SK-N-MC (cell line): ENCODE data around the gene XXYLT1.
"Not testable (repeated sequence)": the region's sequence is repeated elsewhere in the genome, so short reads cannot be mapped to it uniquely, and the experiment has no call there.

ENCODE experiments used
- DNase-seq: peaks from one replicate; pipeline ENCODE4 v3.0.0-alpha.2; 2011; ENCODE audit warnings: low read depth, low spot score
- H3K27ac ChIP-seq: fragments of 200-600 bp; sonication (generic); 2 replicates; pipeline ENCODE4 v1.5.1; 2016; ENCODE audit warnings: mixed run types
- H3K36me3 ChIP-seq: fragments of 200-600 bp; sonication (generic); 2 replicates; pipeline ENCODE4 v1.6.1; 2017; ENCODE audit warnings: antibody characterized with exemption, low read length, mixed read lengths; ENCODE audit not compliant: insufficient read depth
- H3K4me3 ChIP-seq: fragments of 200-600 bp; sonication (generic); 2 replicates; pipeline ENCODE4 v1.5.1; 2016
- H3K9ac ChIP-seq: fragments of 200-600 bp; sonication (generic); 2 replicates; pipeline ENCODE4 v1.8.0; 2017; ENCODE audit warnings: mixed run types, mixed read lengths; ENCODE audit not compliant: insufficient read length
- H3K9me3 ChIP-seq: fragments of 200-600 bp; sonication (generic); 2 replicates; pipeline ENCODE4 v1.6.1; 2017; ENCODE audit warnings: low read depth, mild to moderate bottlenecking, antibody characterized with exemption, low read length, moderate library complexity, mixed read lengths
- EZH2 ChIP-seq: fragments of 200-600 bp; sonication (generic); IDR thresholded peaks from one replicate; pipeline ENCODE4 v1.6.1; 2017; ENCODE audit warnings: antibody characterized with exemption
- FOXP2 ChIP-seq: optimal IDR thresholded peaks from 2 replicates; pipeline ENCODE3; 2011; ENCODE audit warnings: mild to moderate bottlenecking, moderate library complexity; ENCODE audit not compliant: insufficient read depth; ENCODE audit errors: extremely low read length, control extremely low read depth
- POLR2AphosphoS5 ChIP-seq: IDR thresholded peaks from 2 replicates; pipeline ENCODE4 v1.6.1; 2012; ENCODE audit warnings: mild to moderate bottlenecking, low read depth, low read length, borderline replicate concordance

Gene XXYLT1

DNA sequence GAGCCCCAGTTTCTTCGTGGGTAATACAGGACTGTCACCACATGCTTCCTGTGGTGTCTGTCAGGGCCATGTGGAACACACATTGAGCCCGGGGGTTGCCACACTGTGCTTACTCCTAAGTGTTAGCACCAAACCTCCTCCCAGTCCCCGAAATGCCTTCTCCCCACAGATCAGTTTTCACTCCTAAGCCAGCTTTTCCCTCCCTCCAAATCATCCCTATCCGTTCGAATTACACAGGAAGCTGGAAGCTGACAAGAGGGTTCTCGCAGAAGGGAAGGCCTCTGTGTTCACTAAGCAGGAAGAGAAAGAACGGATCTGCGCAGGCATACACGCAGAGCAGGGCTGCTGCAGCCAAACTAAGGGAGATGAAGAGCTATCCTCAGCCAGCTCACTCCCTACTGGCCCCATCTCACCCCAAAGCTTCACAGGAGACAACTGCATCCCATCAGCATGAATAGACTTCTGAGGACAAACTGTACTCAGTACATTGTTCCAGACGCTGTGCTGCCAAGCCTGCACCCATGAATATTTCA lies 32.3 kb downstream of the XXYLT1 start:
- DNase-seq: no peak
- TF ChIP-seq EZH2: no peak
- no peak for TF ChIP-seq POLR2AphosphoS5
- TF ChIP-seq FOXP2: no peak
- H3K36me3 ChIP-seq: peaks cover 4% of the 10 kb centered on the region; the same call in 1 of the 2 replicates
- no peak overlapping the region for H3K27ac ChIP-seq
- no peaks in the 10 kb centered on the region for H3K9me3 ChIP-seq
- no peak overlapping the region for H3K9ac ChIP-seq
- H3K4me3 ChIP-seq: no peak overlapping the region

DNA sequence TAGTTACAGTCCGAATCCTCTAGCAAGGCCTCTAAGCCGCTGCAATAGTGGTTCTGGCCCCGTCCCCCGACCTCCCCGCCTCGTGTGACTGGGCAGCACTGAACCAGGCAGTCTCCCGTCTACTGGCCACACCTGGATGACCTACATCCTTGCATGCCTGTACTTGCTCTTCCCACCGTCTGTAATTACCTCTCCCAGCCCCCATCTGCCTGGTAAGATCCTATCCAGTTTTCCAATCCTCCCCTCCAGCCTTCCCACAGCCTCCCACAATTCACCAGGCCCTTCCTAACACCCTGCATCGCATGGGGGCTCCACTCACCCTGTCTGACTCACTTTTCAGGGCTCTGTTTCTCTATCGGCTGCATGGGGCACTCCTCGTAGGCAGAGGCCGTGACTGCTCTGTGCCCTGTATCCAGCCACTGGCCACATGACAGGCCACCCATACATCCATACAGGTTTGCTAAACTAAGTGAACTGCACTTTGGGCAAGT lies 32.8 kb downstream of the XXYLT1 start:
- Histone ChIP-seq H3K36me3 (peaks cover 4% of the 10 kb centered on the region; the same call in 1 of the 2 replicates), H3K27ac (no peak overlapping the region), H3K9ac (no peak overlapping the region), H3K4me3 (no peak overlapping the region), H3K9me3 (no peaks in the 10 kb centered on the region)
- no peak for DNase-seq
- TF ChIP-seq EZH2 (no peak), FOXP2 (no peak), POLR2AphosphoS5 (no peak)

DNA sequence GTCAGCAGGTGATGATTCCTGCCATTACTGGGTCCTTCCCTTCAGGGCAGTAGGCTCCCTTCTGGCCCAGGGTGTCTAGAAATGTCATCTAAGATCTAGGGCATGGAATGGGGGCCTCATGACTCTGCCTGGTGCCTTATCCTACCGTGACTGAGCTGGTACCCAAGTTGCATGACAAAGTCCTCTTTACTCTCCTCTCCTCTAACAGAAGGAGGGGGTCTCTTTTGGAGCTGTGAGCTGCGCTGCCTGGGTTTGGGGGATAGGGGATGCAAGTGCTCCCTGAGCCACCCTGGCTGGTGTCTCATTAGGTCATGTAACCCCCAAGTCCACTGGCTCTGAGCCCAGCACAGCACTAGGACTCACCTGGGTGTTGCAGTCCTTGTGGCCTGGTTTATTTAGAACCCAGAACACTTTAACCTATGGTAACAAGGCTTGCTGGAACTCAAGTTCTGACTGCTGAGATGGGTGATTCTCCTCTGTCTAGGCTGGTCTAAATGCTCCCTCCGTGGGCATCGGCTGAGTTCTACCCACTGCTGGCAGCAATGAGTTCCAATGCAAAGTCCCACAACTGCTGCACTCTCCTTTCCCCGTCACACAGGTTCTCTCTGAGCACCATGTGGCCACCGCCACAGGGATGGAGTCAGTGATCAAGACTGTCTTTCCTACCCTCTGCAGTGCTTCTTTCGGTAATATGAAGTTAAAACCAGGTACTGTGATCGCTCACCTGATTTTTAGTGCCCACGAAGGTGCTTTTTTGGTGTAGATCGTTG lies 34.0 kb downstream of the XXYLT1 start:
- Histone ChIP-seq H3K4me3 (no peak overlapping the region), H3K27ac (no peak overlapping the region), H3K36me3 (peaks cover 4% of the 10 kb centered on the region; the same call in 1 of the 2 replicates), H3K9me3 (no peaks in the 10 kb centered on the region), H3K9ac (no peak overlapping the region)
- no peak for DNase-seq
- TF ChIP-seq FOXP2 (no peak), POLR2AphosphoS5 (no peak), EZH2 (no peak)

DNA sequence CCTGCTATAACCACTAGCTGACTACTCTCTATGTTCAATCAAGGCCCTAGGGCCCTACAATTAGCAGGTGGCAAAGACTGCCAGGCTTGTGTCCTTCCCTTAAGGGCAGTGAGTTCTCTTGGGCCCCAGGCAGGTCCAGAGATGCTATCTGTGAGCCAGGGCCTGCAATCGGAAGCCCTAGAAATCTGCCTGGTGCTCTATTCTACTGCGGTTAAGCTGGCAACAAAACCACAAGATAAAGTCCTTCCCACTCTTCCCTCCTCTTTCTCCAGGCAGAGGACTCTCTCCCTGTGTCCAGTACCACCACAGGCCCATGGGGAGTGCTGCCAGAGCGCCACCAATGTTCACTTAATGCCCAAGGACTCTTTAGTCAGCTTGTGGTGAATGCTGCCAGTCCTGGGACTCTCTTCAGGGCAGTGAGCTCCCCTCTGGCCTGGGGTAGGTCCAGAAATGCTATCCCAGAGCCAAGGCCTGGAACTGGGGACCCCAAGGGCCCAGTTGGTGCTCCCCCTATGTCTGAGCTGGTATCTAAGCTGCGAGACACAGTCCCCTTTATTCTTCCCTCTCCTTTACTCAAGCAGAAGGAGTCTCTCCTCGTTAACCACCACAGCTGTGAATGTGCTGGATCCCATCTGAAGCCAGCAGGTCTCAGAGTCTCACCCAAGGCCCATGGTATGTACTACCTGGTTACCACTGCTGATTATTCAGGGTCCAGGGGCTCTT lies 34.7 kb downstream of the XXYLT1 start:
- Histone ChIP-seq H3K27ac (no peak overlapping the region), H3K4me3 (no peak overlapping the region), H3K36me3 (peaks cover 4% of the 10 kb centered on the region; the same call in 1 of the 2 replicates), H3K9ac (no peak overlapping the region), H3K9me3 (no peaks in the 10 kb centered on the region)
- no peak for DNase-seq
- TF ChIP-seq FOXP2: no peak
- TF ChIP-seq POLR2AphosphoS5: no peak
- TF ChIP-seq EZH2: no peak

DNA sequence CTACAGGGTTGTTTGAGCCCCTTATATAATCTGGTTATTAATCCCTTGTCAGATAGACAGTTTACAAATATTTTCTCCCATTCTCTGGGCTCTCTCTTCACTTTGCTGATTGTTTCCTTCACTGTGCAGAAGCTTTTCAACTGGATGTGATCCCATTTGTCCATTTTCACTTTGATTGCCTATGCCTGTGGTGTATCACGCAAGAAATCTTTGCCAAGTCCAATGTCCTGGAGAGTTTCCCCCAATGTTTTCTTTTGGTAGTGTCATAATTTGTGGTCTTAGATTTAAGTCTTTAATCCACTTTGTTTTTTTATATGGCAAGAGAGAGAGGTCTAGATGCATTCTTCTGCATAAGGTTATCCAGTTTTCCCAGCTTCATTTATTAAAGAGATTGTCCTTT lies 40.7 kb downstream of the XXYLT1 start:
- Histone ChIP-seq H3K9me3 (no peaks in the 10 kb centered on the region), H3K4me3 (no peak overlapping the region), H3K27ac (no peak overlapping the region), H3K9ac (no peak overlapping the region), H3K36me3 (peaks cover 12% of the 10 kb centered on the region; the same call in 1 of the 2 replicates)
- TF ChIP-seq POLR2AphosphoS5 (no peak), FOXP2 (no peak), EZH2 (no peak)
- DNase-seq: no peak

DNA sequence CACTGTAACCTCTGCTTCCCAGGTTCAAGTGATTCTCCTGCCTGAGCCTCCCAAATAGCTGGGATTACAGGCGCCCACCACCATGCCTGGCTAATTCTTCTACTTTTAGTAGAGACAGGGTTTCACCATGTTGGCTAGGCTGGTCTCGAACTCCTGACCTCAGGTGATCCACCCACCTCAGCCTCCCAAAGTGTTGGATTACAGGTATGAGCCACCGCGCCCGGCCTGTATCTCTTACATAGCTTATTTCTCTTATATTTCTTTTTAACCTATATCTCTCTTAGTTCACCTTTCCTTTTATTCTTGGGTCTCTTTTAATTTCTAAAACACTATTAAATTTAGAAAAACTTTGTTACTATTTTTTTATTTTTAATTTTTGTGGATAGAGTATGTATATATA lies 42.1 kb downstream of the XXYLT1 start:
- not testable (repeated sequence) for H3K27ac ChIP-seq, H3K4me3 ChIP-seq, H3K9ac ChIP-seq, H3K9me3 ChIP-seq, DNase-seq
- H3K36me3 ChIP-seq: peaks cover 13% of the 10 kb centered on the region; the same call in 1 of the 2 replicates

DNA sequence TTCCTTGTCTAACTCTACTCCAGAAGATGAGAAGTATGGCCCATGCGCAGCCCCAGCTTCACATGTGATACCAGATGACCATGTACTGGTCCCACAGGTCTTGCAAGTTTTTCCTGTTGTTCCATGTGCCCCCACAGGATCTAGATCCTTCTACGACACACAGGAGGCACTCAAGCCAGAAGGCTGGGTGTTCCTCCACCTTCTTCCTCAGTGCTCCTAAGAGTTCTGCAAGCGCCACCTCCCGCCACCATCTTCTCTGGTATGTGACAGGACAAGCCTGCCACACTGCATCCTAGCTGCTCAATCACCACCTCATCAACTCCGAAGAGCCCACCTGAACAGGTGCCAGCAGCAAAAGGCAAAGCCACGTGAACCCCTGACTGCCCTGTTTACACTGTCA lies 43.1 kb downstream of the XXYLT1 start:
- no peak for TF ChIP-seq POLR2AphosphoS5
- TF ChIP-seq FOXP2: no peak
- TF ChIP-seq EZH2: no peak
- Histone ChIP-seq H3K27ac (no peak overlapping the region), H3K36me3 (peaks cover 13% of the 10 kb centered on the region; the same call in 1 of the 2 replicates), H3K9me3 (no peaks in the 10 kb centered on the region), H3K4me3 (no peak overlapping the region), H3K9ac (no peak overlapping the region)
- no peak for DNase-seq

DNA sequence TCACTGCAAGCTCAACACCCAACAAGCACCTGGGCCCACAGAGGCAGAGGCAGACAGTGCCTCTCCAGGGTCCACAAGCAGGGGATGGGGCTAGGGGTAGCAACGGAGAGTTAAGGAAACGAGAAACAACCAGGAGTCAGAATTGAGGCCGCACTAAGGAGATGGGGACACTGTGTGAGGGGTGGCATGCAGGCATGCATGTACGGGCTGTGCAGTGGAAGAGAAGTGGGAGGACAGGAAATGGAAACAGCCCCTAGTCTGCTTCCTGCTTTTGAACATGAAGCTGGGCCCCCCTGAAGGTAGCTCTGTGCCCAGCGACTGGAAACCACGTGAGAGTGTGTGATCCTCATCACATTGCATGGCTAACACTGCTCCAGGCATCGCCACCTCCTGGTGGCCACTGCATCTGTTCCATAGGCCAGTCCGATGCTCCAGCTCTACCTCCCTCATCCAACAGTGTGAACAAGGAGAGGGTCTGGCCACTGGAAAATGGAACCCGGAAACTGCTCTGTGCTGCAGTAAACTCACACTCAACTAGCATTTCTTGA lies 44.0 kb downstream of the XXYLT1 start:
- no peaks in the 10 kb centered on the region for H3K9me3 ChIP-seq
- DNase-seq: no peak
- no peak overlapping the region for H3K27ac ChIP-seq
- no peak overlapping the region for H3K9ac ChIP-seq
- H3K36me3 ChIP-seq: peaks cover 13% of the 10 kb centered on the region; the same call in 1 of the 2 replicates
- H3K4me3 ChIP-seq: no peak overlapping the region
- no peak for TF ChIP-seq EZH2
- no peak for TF ChIP-seq FOXP2
- TF ChIP-seq POLR2AphosphoS5: no peak
